T1000 (cell line): Measurements from ENCODE around the gene CLDN24.

Experiments
- DNase-seq: peaks from one replicate; lab custom pipeline; 2025; ENCODE audit warnings: mixed read lengths; lab: John Stamatoyannopoulos, UW

CLDN24 gene

DNA sequence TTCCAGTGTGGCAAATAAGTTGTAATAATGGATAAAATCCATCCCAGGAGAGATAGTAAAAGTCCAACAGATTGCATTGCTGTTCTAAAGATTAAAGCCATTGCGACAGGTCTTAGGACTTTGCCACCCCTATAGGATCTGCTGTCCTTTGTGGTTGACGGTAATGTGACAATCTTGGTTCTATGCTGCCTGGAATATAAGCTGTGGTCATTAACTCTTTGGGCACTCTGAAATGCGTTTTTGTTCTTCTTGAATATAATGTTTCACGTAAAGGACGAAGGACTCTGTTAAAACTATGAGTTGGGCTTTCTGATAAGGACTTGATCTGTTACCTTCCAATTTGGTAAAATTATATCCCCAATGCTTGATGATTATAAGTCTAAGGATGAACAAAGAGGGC is at the start of gene CLDN24:
Gene CLDN24 (minus strand): TSS at position 101 of the 400 bp plus-strand sequence. CDS start 0 bp downstream, at position 101.
- DNase-seq: no peak

DNA sequence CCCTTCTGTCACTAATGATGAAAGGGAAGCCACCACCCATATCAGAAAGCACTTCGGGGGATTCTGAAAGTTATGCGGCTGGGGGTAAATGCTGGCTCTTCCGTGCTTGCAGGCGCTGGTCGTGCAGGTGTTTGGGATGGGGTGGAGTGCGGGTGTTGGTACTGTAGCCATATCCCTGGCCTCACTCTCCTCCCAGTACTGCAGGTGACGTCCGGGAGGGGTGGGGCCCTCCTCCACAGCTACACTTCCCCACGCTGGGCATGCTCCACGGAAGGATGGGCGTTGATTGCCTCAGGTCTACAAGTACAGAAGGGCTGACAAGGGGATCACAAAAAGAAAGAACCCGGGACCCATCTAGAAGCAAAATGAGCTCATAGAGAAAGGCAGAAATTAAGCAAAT is 48.6 kb upstream of the CLDN24 start:
- DNase-seq: no peak

DNA sequence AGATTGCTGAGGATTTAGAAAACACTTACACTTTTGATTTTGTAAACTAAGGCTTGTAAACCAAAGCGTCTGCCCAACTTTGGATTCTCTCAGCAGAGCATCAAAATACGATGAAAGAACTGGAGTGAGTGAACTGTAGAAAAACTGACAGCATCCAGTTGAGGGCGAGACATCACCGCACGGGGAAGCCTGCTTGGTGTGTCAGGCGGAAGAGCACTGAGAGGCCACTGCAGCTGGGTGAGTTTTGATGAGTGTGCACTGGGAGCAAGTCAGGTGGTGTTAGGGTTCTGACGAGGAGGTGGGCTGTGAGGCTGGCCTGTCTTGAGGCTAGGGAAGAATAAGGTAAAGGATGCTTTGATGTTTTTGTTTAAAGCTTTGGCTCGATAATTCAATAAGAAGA is 46.8 kb upstream of the CLDN24 start:
- no peak for DNase-seq

DNA sequence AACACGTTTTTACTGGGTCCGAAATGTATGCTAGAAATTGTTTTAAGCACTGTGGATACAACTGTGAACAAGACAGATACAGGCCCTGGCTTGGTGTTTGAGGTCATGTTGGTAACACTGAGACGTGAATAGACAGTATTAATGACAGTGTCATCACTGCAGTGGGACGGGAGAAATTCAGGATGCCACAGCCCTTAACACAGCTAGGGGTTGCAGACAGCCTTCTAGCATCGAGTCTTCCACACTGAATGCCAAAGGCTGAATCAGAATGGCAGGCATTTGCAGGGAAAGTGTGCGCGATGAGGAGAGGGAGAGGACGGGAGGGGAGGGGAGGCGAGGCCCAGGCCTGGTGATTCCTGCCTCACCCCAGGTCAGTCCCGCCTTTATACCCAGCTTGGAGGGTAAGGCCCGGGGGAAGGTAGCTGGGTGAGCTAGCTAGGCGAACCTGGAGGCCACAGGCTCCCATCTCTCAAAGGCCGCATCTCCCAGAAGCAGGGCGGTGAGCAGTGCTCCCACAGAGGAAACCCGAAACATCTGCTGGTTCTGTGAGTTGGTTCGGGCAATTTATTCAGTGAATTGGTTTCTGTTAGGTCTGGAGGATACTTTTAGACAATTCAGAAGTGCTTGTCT is 44.1 kb upstream of the CLDN24 start:
- DNase-seq: no peak

DNA sequence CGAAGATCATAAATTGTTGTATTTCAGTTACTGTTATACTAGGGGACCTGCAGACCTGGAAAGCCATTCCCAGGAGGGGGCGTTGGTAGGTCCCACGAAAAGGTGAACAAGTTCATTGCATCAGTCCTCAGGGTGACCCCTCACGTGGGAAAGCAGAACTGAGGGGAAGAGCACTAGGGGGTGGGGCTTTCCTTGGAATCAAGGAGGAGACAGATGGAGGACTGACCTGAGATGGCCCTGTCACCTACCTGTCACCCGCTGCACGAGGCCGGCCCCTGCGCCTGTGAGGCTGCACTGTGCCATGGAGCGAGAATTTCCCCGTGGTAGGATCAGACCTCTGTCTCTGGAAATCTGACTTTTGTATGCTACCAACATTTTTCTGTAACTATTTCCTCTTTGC is 41.8 kb upstream of the CLDN24 start:
- no peak for DNase-seq

DNA sequence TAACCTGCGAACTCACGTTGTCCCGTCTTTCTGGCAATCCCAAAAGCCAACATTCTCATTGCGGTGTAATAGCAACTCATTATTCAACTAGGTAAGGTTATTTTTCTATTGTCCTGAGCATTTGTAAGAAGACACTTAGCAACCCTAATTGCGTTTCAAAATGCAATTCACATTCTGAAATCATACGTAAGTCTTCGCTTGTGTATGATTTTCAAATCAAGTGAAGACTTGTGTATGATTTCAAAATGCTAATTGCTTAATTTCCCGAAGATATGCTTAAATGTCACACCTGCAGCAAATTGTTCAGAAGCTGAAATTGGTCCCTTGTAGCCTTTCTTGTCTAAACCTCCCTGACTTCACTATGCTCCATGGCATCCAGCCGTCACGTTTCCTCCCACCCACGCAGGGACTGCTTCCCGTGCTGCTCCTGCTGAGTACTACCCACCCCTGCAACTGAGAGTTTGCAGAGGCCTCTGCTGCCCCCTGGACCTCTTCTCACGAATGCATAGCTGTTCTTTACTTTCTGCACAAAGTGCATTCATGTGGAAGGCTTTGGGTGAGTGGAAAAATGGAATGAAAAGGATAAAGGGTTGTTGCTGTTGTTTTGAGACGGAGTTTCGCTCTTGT is 40.8 kb upstream of the CLDN24 start:
- no peak for DNase-seq

DNA sequence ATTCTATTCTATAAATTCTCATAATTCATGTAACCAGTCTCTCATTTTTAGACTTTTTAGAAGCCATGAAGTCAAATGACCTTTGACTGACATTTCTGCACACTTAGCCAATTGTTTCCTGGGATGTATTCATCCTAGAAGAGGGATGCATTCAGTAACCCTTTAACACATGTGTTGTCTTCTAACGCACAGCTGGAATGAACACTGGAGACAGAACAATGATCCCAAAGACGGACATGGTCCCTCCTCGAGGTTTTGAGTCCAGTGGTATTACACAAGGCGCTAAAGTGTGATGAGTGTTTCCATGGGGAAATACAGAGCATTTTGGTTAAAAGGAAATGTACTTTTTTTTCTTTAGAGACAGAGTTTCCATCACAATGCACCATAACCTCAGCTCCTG is 39.8 kb upstream of the CLDN24 start:
- DNase-seq: no peak

DNA sequence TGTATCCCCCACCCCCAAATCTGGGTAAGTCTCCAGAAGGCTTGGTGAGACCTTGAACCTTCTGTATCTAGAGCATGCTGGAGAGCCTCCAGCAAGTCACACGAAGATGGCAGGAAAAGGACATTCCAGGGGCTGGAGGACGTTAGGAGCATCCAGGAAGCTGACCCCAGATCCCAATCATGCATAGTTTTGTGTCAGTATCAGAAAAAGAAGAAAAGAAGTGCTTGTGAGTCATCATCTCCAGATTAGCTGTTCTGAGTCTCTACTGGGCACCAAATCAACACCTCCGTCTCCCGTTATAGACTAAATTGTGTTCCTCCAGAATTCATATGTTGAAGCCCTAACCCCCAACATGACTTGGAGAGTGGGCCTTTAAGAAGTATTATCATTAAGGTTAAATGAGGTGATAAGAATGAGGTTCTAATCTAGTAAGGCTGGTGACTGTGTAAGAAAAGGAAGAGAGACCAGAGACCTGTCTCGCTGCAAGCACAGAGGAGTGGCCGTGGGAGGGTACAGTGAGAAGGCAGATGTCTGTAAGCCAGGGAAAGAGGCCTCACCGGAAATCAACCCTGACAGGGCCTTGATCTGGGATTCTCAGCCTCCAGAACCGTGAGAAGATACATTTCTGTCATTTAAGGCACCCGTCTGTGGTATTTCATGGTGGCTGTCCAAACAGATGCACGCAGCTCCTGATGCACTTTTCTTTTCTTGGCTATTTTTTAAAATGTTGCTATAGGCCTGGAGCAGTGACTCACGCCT is 38.1 kb upstream of the CLDN24 start:
- DNase-seq: no peak

DNA sequence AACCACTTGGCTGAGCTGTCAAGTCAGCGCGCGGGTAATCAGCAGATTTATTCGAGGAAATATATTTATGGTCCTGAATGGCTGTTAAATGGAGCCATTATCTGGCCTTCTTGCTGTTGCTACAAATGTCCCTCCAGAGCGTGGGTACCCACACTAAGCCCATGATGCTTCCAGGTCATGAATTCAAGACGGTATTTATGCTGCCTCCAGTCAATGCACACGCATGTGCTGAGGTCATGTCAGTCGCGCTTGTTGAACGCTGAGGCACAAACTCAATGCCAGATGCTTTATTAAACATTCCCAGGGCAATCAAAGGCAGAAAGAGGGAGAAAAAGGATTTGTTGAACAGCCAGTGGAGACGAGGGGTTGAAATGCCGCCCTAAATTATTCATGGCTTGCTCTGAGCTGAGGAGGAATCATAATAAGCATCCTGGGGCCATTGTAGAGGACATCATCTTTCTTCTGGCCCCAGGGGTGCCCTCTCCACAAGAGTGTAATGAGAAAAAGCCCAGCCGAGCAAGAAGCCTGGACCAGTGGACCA is 36.1 kb upstream of the CLDN24 start:
- DNase-seq: no peak

DNA sequence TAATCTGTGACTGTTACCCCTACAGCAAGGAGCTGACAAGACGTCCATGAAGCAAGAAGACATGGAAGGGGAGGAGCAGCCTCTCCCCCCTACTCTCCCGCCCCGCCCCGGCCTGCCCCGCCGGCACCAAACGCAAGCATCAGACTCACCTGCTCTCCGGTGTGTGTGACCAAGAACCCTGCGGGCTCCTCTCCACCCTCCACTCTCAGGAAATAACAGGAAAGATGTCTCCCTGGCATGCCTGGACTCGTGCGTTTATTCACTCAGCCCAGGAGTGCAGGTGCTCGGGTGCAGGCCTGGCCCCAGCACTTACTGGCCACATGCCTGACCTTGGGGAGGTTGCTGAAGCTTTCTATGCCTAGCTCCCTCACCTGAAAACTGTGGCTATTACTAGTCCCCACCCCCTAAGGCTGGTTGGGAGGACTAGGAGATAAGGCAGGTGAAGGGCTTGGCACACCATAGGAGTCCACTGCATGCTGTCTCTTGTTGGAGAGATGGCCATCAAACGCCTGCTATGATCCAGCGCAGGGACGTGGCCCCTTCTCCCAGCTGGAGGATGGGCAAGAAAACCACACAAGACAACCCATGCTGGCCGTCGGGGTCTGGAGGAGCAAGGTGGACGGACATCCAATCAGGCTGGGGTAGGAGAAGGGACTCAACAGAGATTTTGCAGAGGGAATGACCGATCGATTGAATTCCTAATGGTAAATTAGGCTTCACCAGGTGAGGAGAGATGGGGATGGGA is 34.9 kb upstream of the CLDN24 start:
- no peak for DNase-seq

DNA sequence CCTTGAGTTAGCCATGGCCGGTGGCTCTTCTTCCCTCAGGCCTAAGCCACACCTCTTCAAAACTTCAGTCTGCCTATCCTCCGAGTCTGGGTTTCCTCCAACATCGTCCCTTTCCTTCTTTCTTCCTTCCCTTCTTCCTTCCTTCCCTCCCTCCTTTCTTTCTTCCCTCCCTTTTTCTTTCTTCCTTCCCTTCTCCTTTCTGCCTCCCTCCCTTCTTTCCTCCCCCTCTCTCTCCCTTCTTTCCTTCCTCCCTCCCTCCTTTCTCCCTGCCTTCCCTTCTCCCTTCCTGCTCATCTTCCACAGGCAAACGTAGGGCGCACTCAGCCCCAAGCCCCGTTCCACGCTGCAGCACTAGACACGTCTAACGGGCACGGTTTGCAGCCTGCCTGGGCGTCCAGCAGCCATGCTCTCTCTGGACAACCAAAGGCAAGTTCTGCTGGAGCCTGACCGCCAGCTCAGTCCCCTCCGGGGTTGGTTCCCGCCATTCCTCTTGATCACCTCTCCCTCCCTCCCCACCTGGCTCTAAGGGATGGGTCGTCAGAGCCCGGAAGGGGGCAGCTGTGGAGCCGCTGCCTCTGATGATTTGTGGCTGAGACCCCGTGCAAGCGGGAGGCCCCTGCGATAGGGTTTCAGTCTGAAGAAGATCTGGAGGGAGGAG is 34.1 kb upstream of the CLDN24 start:
- DNase-seq: no peak

DNA sequence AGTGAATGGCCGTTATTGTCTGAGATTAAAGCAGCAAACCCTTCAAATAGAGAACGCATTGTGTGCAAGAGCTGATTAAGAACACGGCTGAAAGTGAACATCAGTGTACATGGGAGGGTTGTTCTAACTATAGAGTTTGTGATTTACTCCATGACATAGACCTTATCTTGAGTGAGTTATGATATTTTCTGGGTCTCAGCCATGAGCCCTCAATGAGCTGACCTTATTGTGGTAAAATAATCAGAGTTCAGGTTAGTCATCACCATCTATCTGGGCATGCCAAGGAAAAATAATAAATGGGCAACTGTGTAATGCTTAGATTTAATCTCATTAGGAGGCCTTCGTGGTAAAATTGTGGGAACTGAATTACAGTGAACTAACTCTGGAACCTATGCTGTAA is 33.2 kb upstream of the CLDN24 start:
- no peak for DNase-seq

DNA sequence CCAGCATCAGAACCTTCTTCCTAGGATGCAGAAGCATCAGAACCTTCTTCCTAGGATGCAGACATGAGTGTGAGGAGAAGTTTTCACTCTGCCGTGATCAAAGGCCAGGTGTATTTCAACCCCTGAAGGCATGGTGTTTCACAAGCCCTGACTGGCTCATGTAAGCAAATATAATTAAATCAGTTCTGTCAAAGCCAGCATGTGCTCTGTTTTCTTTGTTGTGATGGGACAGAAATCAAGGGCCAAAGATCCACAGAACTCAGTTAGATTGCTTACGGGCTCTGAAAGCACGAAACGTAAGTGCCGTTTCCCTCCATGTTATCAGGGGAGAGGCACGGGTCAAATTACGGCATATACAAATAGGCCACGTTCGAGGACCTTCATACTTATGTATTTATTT is 32.0 kb upstream of the CLDN24 start:
- no peak for DNase-seq

DNA sequence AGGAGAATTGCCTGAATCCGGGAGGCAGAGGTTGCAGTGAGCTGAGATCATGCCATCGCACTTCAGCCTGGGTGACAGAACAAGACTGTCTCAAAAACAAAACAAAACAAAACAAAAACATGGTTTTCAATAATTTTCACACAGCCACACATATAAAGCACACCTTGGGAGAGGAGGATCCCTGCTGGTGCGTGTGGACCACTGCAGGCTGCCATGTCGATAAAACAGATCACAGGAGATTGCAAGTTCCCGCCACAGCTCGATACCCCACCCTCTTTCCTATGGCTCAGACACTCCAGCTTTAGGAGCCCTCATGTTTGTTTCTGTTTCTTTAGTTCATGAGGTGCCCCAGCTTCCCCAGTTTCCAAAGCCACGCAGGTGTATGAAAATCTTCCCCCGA is 31.3 kb upstream of the CLDN24 start:
- DNase-seq: no peak

DNA sequence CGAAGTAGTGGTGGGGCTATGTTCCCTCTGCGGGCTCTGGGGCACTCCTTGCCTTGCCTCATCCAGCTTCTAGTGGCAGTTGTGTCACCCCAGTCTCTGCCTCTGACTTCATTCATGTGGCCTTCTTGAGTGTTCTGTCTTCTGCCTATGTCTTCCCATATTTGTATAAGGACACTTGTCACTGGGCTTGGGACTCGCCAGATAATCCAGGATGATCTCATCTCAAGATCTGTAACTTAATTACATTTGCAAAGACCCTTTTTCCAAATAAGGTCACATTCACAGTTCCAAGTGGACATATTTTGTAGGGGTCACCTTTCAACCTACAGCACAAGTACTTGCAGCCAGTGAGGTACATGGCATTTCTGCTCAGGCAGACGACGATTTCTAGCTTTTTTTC is 30.3 kb upstream of the CLDN24 start:
- DNase-seq: no peak

DNA sequence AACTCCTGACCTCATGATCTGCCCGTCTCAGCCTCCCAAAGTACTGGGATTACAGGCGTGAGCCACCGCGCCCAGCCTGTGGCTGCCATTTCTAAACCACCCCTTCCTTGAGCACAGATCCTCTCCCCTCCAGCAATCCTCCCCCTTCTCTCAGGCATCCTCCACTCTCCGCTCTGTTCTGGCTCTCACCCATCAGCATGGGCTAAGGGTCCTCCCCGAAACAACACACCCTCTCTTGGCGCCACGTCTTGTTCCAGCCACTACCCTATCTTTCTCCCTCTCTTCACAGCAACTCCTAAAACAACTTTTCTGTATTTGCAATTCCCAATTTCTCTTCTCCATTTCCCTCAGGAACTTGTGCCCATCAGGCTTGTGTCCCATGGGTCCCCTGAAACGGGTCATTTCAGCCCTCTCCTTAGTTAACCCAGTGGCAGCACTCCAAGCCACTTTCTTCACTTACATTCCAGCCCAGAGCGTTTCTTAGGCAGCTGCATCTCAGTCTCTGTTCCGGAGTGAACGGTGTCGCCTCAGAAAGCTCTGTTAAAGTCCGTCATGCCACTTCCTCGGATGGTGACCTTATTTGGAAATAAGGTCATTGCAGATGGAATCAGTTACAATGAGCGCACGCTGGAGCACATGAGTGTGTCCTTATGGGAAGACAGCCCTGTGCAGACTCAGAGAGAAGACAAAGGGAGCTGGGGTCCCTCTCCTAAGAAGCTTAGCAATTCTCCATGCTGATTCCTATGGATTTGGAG is 28.3 kb upstream of the CLDN24 start:
- DNase-seq: no peak

DNA sequence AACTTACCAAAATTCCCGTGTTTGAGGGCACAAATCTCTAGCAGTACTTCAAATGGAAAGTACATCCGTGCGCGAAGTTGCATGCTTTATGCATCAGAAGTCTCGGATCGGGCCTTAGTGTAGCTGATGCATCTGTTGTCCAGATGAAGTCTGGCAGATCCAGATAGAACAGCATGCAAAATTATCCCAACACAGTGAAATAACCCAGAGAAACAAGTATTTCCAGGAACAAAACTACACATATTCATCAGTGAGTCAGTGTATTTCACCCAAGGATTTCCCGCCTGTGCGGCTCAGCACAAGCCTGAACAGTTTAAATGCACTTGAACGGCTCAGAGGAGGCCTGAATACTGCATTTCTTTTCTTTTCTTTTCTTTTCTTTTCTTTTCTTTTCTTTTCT is 27.4 kb upstream of the CLDN24 start:
- no peak for DNase-seq

DNA sequence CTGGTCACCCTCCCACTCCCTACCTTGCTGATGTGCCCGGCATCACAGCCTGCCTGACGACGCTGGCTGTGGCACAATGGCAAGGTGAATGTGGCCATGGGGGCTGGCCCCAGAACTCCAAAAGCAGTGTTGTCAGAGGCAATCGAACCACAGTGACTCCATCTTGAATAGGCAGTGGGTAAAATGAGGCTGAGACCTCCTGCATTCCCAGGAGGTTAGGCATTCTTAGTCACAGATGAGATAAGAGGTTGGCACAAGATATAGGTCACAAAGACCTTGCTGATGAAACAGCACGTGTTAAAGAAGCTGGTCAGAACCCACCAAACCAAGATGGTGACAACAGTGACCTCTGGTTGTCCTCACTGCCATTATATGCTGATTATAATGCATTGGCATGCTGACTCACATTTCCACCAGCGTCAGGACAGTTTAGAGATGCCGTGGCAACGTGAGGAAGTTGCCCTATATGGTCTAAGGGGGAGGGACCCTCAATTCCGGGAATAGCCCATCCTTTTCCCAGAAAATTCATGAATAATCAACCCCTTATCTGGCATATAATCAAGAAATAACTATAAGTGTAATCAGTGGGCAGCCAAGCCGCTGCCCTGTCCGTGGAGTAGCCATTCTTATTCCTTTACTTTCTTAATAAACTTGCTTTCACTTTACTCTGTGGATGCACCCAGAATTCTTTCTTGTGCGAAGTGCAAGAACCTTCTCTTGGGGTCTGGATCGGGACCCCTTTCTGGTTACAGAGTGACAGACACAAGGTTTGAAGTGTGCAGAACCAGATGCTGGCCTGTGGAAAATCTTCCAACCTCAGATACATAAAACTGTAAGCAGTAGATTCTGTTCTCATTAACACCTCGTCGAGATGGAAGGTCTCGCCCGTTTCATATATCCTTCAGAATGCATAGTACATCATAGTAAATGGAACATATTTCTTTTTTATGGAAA is 26.8 kb upstream of the CLDN24 start:
- DNase-seq: peak; percentile 52

DNA sequence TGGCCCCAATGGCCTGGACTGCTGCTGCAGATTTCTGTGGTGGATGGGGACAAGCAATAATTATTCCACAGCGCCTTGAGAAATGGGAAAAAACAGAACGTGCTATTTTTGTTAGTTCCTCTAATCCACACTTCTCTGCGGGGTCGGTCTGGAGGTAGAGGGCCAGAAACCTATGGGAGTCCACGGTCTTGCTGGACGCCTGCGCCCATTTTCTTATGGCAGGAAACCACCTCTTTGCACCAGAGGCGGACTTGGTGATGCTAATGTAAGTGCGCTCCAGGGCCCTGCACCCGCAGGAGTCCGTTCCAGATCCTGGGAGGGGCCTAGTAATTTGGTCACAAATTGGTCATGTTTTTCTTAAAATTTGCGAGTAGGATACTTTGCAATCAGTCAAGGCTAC is 25.9 kb upstream of the CLDN24 start:
- no peak for DNase-seq

DNA sequence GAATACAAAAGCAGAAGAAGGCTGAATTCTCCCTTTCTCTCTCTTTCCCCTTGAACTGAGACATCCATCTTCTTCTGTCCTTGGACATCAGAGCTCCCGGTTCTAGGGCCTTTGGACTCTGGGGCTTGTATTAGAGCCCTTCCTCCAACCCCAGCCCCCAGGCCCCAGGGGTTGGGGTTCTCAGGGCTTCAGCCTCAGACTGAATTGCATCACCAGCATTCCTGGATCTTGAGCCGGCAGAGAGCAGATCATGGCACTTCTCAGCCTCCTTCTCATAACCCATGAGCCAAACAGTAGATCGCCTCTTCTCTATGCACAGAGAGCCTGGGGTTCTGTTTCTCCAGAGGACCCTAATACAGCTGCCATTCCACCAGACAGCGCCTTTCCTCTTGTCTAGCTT is 25.3 kb upstream of the CLDN24 start:
- no peak for DNase-seq
